Measurements from ENCODE around the gene ASB15.

- TF ChIP-seq POLR2AphosphoS5 (IDR thresholded peaks at IDR 0.05), result no peak
- TF ChIP-seq, protein P1, sequence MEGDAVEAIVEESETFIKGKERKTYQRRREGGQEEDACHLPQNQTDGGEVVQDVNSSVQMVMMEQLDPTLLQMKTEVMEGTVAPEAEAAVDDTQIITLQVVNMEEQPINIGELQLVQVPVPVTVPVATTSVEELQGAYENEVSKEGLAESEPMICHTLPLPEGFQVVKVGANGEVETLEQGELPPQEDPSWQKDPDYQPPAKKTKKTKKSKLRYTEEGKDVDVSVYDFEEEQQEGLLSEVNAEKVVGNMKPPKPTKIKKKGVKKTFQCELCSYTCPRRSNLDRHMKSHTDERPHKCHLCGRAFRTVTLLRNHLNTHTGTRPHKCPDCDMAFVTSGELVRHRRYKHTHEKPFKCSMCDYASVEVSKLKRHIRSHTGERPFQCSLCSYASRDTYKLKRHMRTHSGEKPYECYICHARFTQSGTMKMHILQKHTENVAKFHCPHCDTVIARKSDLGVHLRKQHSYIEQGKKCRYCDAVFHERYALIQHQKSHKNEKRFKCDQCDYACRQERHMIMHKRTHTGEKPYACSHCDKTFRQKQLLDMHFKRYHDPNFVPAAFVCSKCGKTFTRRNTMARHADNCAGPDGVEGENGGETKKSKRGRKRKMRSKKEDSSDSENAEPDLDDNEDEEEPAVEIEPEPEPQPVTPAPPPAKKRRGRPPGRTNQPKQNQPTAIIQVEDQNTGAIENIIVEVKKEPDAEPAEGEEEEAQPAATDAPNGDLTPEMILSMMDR (IDR thresholded peaks at IDR 0.05 in 8 of 11, conservative IDR thresholded peaks at IDR 0.05 in 3 of 11), result peak in 7 of 11 experiments; percentile 34 to 57 (median 52)
Measured at GRCh38 chr7:123682690-123683089, 81.1 kb downstream of the ASB15 start.

Data from spleen (tissue), 7 donors.